ENCODE data around the gene NUDCD3. TPM values are rescaled to one million over a fixed set of nuclear protein-coding genes. Genes with fewer than 3 reads are reported as not detected.

Gene NUDCD3
- total RNA-seq, 4 donors from 2014 or later = 53.3 to 87.9 (median 73.2) TPM

DNA sequence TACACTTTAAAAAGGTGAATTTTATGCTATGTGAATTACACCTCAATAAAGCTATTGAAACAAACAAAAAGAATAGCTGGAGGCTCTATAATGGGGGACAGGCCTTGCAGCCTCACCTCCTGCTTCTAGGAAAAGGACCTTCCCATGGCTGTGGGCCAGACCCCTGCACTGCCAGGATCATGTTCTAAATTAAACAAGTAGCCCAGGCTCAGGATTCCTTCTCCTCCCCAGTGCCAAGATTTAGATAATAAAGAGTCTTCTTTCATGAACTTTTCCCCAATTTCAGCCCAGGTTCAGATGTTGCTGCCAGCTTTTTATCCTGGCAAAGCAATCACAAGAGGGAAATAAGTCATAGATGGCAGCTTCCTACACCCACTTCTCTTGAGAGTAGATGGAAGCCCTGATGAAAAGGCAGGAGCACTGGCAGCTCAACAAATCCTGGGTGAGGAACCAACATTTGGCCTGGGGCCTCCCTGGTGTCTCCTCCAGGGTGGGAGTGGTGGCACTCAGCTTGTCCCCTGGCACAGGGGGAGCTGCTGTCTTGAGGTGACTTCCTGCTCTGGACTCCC, 142.8 kb downstream of the NUDCD3 start:
- H3K4me3 ChIP-seq (ENCODE audit: low read depth, poor library complexity, severe bottlenecking) = no peak overlapping the region
- no peak for DNase-seq (ENCODE audit: low spot score in 2 of 2)
- intact Hi-C loops (cut with DNase I; ENCODE audit: low total_unique reads) = no loop called here
- no peak for TF ChIP-seq POLR2A (IDR thresholded peaks at IDR 0.05)
- TF ChIP-seq, protein P1, sequence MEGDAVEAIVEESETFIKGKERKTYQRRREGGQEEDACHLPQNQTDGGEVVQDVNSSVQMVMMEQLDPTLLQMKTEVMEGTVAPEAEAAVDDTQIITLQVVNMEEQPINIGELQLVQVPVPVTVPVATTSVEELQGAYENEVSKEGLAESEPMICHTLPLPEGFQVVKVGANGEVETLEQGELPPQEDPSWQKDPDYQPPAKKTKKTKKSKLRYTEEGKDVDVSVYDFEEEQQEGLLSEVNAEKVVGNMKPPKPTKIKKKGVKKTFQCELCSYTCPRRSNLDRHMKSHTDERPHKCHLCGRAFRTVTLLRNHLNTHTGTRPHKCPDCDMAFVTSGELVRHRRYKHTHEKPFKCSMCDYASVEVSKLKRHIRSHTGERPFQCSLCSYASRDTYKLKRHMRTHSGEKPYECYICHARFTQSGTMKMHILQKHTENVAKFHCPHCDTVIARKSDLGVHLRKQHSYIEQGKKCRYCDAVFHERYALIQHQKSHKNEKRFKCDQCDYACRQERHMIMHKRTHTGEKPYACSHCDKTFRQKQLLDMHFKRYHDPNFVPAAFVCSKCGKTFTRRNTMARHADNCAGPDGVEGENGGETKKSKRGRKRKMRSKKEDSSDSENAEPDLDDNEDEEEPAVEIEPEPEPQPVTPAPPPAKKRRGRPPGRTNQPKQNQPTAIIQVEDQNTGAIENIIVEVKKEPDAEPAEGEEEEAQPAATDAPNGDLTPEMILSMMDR (IDR thresholded peaks at IDR 0.05) = no peak

DNA sequence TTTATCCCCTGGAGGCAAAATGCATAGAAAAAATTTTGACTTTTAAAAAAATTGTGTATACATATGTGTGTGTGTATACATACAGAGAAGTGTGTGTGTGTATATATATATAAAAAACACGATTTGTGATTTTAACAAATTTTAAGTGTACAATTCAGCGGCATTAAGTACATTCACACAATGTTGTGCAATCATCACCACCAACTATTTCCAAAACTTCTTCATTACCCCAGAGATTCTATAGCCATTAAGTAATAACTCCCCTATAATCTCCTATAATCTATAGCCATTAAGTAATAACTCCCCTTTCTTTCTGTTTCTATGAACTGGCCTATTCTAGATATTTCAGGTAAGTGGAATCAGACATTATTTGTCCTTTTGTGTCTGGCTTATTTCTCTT, 144.4 kb downstream of the NUDCD3 start:
- intact Hi-C loops (cut with DNase I; ENCODE audit: low total_unique reads) = no loop called here
- H3K4me3 ChIP-seq (ENCODE audit: low read depth, poor library complexity, severe bottlenecking) = no peak overlapping the region
- WGBS, 2 donors = 93 to 96% methylated on average over 2 of the region's 2 CpGs
- DNase-seq (ENCODE audit: low spot score in 2 of 2) = no peak
- TF ChIP-seq POLR2A (IDR thresholded peaks at IDR 0.05) = no peak
- TF ChIP-seq, protein P1 (IDR thresholded peaks at IDR 0.05) = no peak

DNA sequence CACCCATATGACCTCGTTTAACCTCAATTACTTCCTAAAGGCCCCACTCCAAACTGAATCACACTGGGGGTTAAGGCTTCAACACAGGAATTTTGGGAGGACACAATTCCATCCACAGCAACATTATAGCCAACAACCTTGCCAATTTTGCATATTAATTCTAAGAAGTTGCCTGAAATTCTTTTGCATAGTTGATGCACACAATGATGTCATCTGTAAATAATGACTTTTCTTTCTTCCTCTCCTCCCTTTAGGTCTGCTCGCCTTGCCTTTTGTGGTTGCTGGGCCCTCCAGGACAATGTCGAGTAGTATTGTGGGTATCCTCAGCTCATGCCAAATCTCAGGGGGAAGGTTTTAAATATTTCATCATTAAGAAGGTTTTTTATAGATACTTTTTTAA, 149.1 kb downstream of the NUDCD3 start:
- intact Hi-C loops (cut with DNase I; ENCODE audit: low total_unique reads) = no loop called here
- no peak for DNase-seq (ENCODE audit: low spot score in 2 of 2)
- WGBS, 2 donors = 86 to 88% methylated on average over 3 of the region's 3 CpGs
- no peak overlapping the region for H3K4me3 ChIP-seq (ENCODE audit: low read depth, poor library complexity, severe bottlenecking)
- no peak for TF ChIP-seq POLR2A (IDR thresholded peaks at IDR 0.05)
- TF ChIP-seq, protein P1 (IDR thresholded peaks at IDR 0.05) = no peak

DNA sequence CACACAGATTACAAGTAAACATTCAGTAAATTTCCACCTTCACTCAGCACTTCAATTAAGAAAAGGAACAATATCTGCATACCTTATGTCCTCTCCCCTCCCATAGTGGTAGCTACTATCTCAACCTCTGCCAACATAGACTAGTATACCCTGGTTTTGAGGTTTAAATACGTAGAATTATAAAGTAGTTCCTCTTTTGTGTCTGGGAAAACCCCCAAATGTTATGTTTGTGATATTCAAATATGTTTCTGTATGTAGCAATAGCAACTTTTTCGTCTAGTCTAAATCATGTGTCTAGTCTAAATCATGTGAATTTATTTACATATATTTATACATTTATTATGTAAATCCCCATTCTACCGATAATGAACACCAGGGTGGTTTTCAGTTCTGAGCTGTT, 151.9 kb downstream of the NUDCD3 start:
- no peak for DNase-seq (ENCODE audit: low spot score in 2 of 2)
- no peak overlapping the region for H3K4me3 ChIP-seq (ENCODE audit: low read depth, poor library complexity, severe bottlenecking)
- 74 to 78% methylated on average over 3 of the region's 3 CpGs for WGBS, 2 donors
- no peak for TF ChIP-seq POLR2A (IDR thresholded peaks at IDR 0.05)
- TF ChIP-seq, protein P1 (IDR thresholded peaks at IDR 0.05) = no peak
- intact Hi-C loops (cut with DNase I; ENCODE audit: low total_unique reads) = no loop called here

DNA sequence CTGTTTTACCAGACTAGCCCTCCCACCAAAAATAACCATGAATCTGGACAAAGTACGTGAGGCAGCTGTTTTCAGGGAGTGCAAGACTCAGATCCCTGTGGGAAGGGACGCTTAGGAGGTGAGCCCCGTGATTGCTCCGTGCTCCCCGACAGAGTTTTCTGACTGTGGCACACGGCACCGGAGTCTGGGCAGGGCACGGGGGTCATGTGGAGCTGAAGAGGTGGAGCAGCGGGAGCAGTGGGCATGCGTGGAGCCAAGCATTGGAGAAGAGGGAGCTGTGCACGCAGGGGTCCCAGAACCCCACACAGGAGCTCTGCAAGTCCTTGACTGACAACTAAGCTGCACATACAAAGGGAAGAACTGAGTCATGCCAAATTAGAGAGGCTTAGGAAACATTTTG, 154.0 kb downstream of the NUDCD3 start:
- intact Hi-C loops (cut with DNase I; ENCODE audit: low total_unique reads) = no loop called here
- DNase-seq (ENCODE audit: low spot score in 2 of 2) = no peak
- no peak overlapping the region for H3K4me3 ChIP-seq (ENCODE audit: low read depth, poor library complexity, severe bottlenecking)
- TF ChIP-seq POLR2A (IDR thresholded peaks at IDR 0.05) = no peak
- TF ChIP-seq, protein P1 (IDR thresholded peaks at IDR 0.05) = no peak
- 91 to 93% methylated on average over 11 of the region's 11 CpGs for WGBS, 2 donors

DNA sequence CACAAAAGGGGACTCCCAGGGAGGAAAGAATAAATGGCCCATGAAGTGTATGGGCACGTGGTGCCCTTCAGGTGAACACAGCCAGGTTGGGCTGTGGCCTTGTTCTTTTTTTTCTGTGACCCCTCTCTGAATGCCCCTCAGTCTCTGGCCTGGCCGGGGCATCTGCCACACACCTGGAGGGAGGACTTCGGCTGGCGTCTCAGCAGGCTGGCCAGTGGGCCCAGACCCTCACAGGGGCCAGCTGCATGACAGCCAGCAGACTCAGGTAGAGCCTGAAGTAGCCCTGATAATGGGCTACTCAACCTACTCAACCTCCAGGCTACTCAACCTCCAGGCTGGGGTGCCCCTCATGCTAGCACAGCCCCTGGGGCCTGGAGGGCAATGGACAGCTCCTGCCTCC, 155.3 kb downstream of the NUDCD3 start:
- WGBS, 2 donors = 78 to 97% methylated on average over 2 to 4 of the region's 4 CpGs
- no peak for DNase-seq (ENCODE audit: low spot score in 2 of 2)
- no peak overlapping the region for H3K4me3 ChIP-seq (ENCODE audit: low read depth, poor library complexity, severe bottlenecking)
- intact Hi-C loops (cut with DNase I; ENCODE audit: low total_unique reads) = no loop called here
- TF ChIP-seq POLR2A (IDR thresholded peaks at IDR 0.05) = no peak
- TF ChIP-seq, protein P1 (IDR thresholded peaks at IDR 0.05) = no peak
